K562 (cell line): ENCODE measurements around the gene SHROOM3. TPM values are rescaled to one million over a fixed set of nuclear protein-coding genes. Genes with fewer than 3 reads are reported as not detected.

ENCODE experiments used
- CLOCK ChIP-seq: fragments of 250-450 bp; sonication (Bioruptor Pico); IDR thresholded peaks from 2 replicates; pipeline ENCODE4 v1.4.0; 2020; ENCODE audit warnings: mild to moderate bottlenecking, moderate library complexity, borderline replicate concordance
- CTCF ChIP-seq, 3 experiments: IDR thresholded peaks in 2 of 3; conservative IDR thresholded peaks in 1 of 3; 2 replicates each; pipeline ENCODE4 v1.5.1; 2011 to 2012; ENCODE audit warnings: low read length in 3 of 3, mild to moderate bottlenecking in 3 of 3, control low read depth in 2 of 3, improper control_type of control experiment in 1 of 3, inconsistent platforms in 1 of 3, low read depth in 1 of 3, mixed read lengths in 1 of 3, moderate library complexity in 1 of 3; ENCODE audit not compliant: insufficient read depth in 2 of 3
- MTA1 ChIP-seq: fragments of 450-650 bp; IDR thresholded peaks from 2 replicates; pipeline ENCODE4 v1.6.1; 2017; ENCODE audit warnings: borderline replicate concordance
- MXD1 ChIP-seq: fragments of 250-450 bp; sonication (Bioruptor Pico); IDR thresholded peaks from 2 replicates; pipeline ENCODE4 v1.8.0; 2021; ENCODE audit warnings: borderline replicate concordance, mild to moderate bottlenecking, moderate library complexity; ENCODE audit not compliant: poor library complexity, severe bottlenecking
- MXI1 ChIP-seq: IDR thresholded peaks from 2 replicates; pipeline ENCODE4 v1.6.1; 2011; ENCODE audit warnings: low read depth, mild to moderate bottlenecking, improper control_type of control experiment, low read length
- NELFE ChIP-seq: IDR thresholded peaks from 2 replicates; pipeline ENCODE4 v1.6.1; 2011; ENCODE audit warnings: mild to moderate bottlenecking; ENCODE audit not compliant: insufficient read depth, insufficient read length
- RB1 ChIP-seq: fragments of 450-650 bp; IDR thresholded peaks from 2 replicates; pipeline ENCODE4 v1.6.1; 2017; ENCODE audit warnings: low read depth, mild to moderate bottlenecking
- ZBTB1 ChIP-seq: sonication (generic); formaldehyde crosslinking; IDR thresholded peaks from 2 replicates; pipeline ENCODE4 v1.8.1; 2023; ENCODE audit warnings: missing genetic modification reagents, low read depth, mild to moderate bottlenecking, borderline replicate concordance
- ZNF280B ChIP-seq: fragments of 250-450 bp; sonication (Bioruptor Pico); IDR thresholded peaks from 2 replicates; pipeline ENCODE4 v1.5.1; 2021; ENCODE audit warnings: mild to moderate bottlenecking
- ZNF318 ChIP-seq, 2 experiments: fragments of 450-650 bp; IDR thresholded peaks; 2 replicates each; pipeline ENCODE4 v1.6.1; 2016; ENCODE audit warnings: mild to moderate bottlenecking in 2 of 2, borderline replicate concordance in 1 of 2, low read depth in 1 of 2, moderate library complexity in 1 of 2
- ZNF717 ChIP-seq: fragments of 250-450 bp; sonication (Bioruptor Pico); IDR thresholded peaks from 2 replicates; pipeline ENCODE4 v1.5.0; 2021
- ZNF79 ChIP-seq: fragments of 250-450 bp; sonication (Bioruptor Pico); IDR thresholded peaks from 2 replicates; pipeline ENCODE4 v1.4.0; 2020; ENCODE audit warnings: low read depth, mild to moderate bottlenecking, moderate library complexity
- polyA plus RNA-seq, 8 experiments: library from polyadenylated mRNA; depleted of rRNA in 4 of 8; stranded (reverse) in 5 of 8; unstranded in 3 of 8; fragments of >200 nt; fragmentation: Nextera tagmentation in 2 of 8; fragmentation: Illumina TruSeq in 1 of 8; extraction: Ambion mirVana in 2 of 8; extraction: Trizol in 1 of 8; gene quantifications; 2 replicates each; pipeline versions ENCODE4 v1.2.1 to v1.2.3, GENCODE V29; 2011 to 2014; ENCODE audit warnings: inconsistent platforms in 1 of 8, missing spikeins in 1 of 8
- total RNA-seq, 7 experiments: library from RNA; depleted of rRNA in 6 of 7; stranded (reverse); fragments of >200 nt in 6 of 7; fragmentation: Illumina TruSeq in 2 of 7; extraction: Trizol in 2 of 7; gene quantifications; 2 replicates each; pipeline versions ENCODE4 v1.2.1 to v1.2.3, GENCODE V29; 2011 to 2021; ENCODE audit warnings: low replicate concordance in 1 of 7

SHROOM3 gene
- total and polyA plus RNA-seq, 9 of the 15 experiments (the other 6 are each of a cell fraction or from before 2014, with no cell fraction given): 0.01 to 0.07 TPM; not detected in 7

- TF ChIP-seq ZNF318 (IDR thresholded peaks at IDR 0.05; ENCODE audit: borderline replicate concordance in 1 of 2, low read depth in 1 of 2): no peak
- no peak for TF ChIP-seq MXD1
- no peak for TF ChIP-seq MXI1
- TF ChIP-seq ZBTB1 (CRISPR knock-in tag): no peak
- TF ChIP-seq ZNF280B (CRISPR knock-in tag): no peak
- TF ChIP-seq CLOCK (CRISPR knock-in tag): no peak
- TF ChIP-seq ZNF717 (CRISPR knock-in tag): no peak
- no peak for TF ChIP-seq NELFE
- TF ChIP-seq MTA1: no peak
- TF ChIP-seq ZNF79: no peak
- TF ChIP-seq CTCF (IDR thresholded peaks at IDR 0.05 in 2 of 3, conservative IDR thresholded peaks at IDR 0.05 in 1 of 3; ENCODE audit: insufficient read depth in 2 of 3, low read depth in 1 of 3, low read length in 3 of 3): no peak
- no peak for TF ChIP-seq RB1
Observed at GRCh38 chr4:76709772-76710090, 274.7 kb downstream of the SHROOM3 start (continued).
